Vagina (tissue), 2 donors: ENCODE measurements around the gene CTSZ. TPM values are rescaled to one million over a fixed set of nuclear protein-coding genes. Genes with fewer than 3 reads are reported as not detected.

ENCODE experiments used
- DNase-seq, 2 donors: peaks; one replicate each; pipeline ENCODE4 v3.0.0-alpha.2; 2017; ENCODE audit errors: extremely low spot score in 2 of 2
- H3K27ac ChIP-seq: fragments of 200-600 bp; sonication (generic); one replicate; pipeline ENCODE4 v1.5.1; 2019
- H3K27me3 ChIP-seq: fragments of 200-600 bp; sonication (generic); one replicate; pipeline ENCODE4 v1.5.1; 2019
- H3K36me3 ChIP-seq, 2 donors: fragments of 200-600 bp; sonication (generic); one replicate each; pipeline ENCODE4 v1.5.1; 2017 to 2019
- H3K4me1 ChIP-seq: fragments of 200-600 bp; sonication (generic); one replicate; pipeline ENCODE4 v1.5.1; 2019
- H3K4me3 ChIP-seq, 2 donors: fragments of 200-600 bp; sonication (generic); 1 replicate in 1 of 2; 2 replicates in 1 of 2; pipeline ENCODE4 v1.5.1; 2016 to 2019
- H3K9me3 ChIP-seq: fragments of 200-600 bp; sonication (generic); one replicate; pipeline ENCODE4 v1.5.1; 2019
- POLR2A ChIP-seq, 2 donors: fragments of 450-650 bp; IDR thresholded peaks; one replicate each; pipeline ENCODE4 v1.6.1; 2017; ENCODE audit warnings: antibody characterized with exemption in 2 of 2, mild to moderate bottlenecking in 2 of 2, moderate library complexity in 2 of 2
- POLR2AphosphoS5 ChIP-seq, 2 donors: sonication (generic); formaldehyde crosslinking; IDR thresholded peaks; one replicate each; pipeline ENCODE4 v1.9.0; 2017; ENCODE audit warnings: antibody characterized with exemption in 2 of 2, mild to moderate bottlenecking in 2 of 2, low read depth in 1 of 2; ENCODE audit not compliant: insufficient read depth in 1 of 2
- intact Hi-C: fragments of 100-400 bp; cut with DNase I; formaldehyde crosslinking; loops from one replicate; pipeline ENCODE4 v1.15.1; 2023
- total RNA-seq: library from RNA; depleted of rRNA; stranded (reverse); fragments of >200 nt; gene quantifications from one replicate; pipeline ENCODE4 v1.2.3, GENCODE V29; 2016
- TF ChIP-seq, protein P1 (sequence below), 3 experiments: fragments of 450-650 bp in 2 of 3; fragments of 200-600 bp in 1 of 3; sonication (generic) in 1 of 3; IDR thresholded peaks; one replicate each; pipeline ENCODE4 v1.5.1; 2017 to 2019; ENCODE audit warnings: antibody characterized with exemption in 3 of 3, mild to moderate bottlenecking in 2 of 3, moderate library complexity in 2 of 3

The CTSZ gene
- total RNA-seq, 1 donor from 2014 or later = 128 TPM

DNA sequence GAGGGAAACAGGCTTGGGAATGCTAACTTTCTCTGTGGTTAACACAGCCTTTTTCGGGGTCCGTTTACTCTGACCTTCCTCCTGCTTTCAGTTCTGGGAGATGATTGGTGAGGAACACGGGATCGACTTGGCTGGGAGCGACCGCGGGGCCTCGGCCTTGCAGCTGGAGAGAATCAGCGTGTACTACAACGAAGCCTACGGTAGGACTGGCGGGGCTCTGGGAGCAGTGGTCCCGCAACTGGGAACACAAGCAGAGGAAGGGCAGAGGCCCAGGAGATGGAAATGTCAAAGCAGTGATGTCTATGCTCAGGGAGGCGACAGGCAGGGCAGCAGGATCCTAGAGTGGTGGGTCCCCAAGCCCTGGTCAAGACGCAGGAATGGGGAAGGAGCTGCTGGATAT, 15.7 kb upstream of the CTSZ start:
- Histone ChIP-seq H3K4me3 (no peak overlapping the region), H3K27ac (no peak overlapping the region), H3K27me3 (no peaks in the 10 kb centered on the region), H3K9me3 (no peaks in the 10 kb centered on the region), H3K4me1 (peaks cover 12% of the 10 kb centered on the region), H3K36me3 (peaks cover 0 to 33% of the 10 kb centered on the region in 2 donors)
- DNase-seq = peak in 1 of 2 donors; percentile 18
- intact Hi-C loops = no loop called here
- TF ChIP-seq, protein P1, sequence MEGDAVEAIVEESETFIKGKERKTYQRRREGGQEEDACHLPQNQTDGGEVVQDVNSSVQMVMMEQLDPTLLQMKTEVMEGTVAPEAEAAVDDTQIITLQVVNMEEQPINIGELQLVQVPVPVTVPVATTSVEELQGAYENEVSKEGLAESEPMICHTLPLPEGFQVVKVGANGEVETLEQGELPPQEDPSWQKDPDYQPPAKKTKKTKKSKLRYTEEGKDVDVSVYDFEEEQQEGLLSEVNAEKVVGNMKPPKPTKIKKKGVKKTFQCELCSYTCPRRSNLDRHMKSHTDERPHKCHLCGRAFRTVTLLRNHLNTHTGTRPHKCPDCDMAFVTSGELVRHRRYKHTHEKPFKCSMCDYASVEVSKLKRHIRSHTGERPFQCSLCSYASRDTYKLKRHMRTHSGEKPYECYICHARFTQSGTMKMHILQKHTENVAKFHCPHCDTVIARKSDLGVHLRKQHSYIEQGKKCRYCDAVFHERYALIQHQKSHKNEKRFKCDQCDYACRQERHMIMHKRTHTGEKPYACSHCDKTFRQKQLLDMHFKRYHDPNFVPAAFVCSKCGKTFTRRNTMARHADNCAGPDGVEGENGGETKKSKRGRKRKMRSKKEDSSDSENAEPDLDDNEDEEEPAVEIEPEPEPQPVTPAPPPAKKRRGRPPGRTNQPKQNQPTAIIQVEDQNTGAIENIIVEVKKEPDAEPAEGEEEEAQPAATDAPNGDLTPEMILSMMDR (IDR thresholded peaks at IDR 0.05) = no peak
- TF ChIP-seq POLR2A (IDR thresholded peaks at IDR 0.05) = no peak
- no peak for TF ChIP-seq POLR2AphosphoS5 (IDR thresholded peaks at IDR 0.05; ENCODE audit: insufficient read depth in 1 of 2, low read depth in 1 of 2)

DNA sequence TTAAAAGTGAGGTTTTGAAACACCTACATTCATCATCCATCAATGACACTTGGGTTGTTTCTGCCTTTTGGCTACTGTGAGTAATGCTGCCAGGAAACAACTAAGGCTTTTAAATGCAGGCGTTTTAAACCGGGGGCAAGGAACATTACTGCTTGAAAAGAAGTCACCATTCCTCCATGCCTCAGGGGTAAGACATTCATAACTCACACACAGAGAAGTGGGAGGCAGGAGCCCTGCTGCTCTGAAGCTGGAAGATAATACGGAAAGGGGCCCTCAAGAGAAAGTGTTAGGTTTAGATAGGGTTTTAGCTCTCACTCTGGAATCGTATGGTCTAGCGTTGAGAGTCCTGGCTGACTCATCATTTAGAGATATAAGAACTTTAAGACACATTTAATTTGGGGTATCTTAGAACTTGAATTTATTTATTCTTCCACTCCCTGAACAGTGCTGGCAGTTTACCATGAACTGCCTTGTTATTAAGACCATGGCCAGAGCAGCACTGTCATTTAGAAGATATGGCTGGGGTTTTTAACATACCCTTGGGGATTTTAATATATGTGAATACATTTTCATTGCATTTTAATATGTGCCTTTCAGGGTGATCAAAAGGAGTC, 14.0 kb upstream of the CTSZ start:
- Histone ChIP-seq H3K4me3 (no peak overlapping the region), H3K27me3 (no peaks in the 10 kb centered on the region), H3K27ac (no peak overlapping the region), H3K4me1 (no peaks in the 10 kb centered on the region), H3K36me3 (peaks cover 0 to 30% of the 10 kb centered on the region in 2 donors), H3K9me3 (no peaks in the 10 kb centered on the region)
- intact Hi-C loops = no loop called here
- TF ChIP-seq, protein P1 (IDR thresholded peaks at IDR 0.05) = no peak
- TF ChIP-seq POLR2A (IDR thresholded peaks at IDR 0.05) (no peak), POLR2AphosphoS5 (IDR thresholded peaks at IDR 0.05; ENCODE audit: insufficient read depth in 1 of 2, low read depth in 1 of 2) (no peak)
- peak in 1 of 2 donors; percentile 29 for DNase-seq

DNA sequence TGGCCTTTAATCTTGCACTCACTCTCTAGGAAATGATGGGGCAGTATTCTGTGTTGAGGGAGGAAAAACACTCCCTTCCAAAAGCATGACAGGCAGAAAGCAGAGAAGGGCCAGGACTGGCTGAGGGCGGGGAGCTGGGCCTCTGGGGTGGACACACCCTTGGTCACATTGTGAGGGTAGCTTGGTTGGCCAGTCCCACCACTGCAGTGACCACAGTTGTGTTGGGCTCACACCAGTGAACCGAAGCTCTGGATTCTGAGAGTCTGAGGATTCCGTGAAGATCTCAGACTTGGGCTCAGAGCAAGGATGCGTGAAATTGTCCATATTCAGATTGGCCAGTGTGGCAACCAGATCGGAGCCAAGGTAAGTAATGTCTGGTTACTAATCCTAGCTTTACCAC, 12.2 kb upstream of the CTSZ start, which contains the start of gene TUBB1:
Gene TUBB1, plus strand, starts transcription at position 213 of the 400 bp plus-strand sequence. Its CDS starts 94 bp downstream, at position 307.
- Histone ChIP-seq H3K9me3 (no peaks in the 10 kb centered on the region), H3K4me1 (no peaks in the 10 kb centered on the region), H3K36me3 (peaks cover 0 to 16% of the 10 kb centered on the region in 2 donors), H3K27ac (no peak within 1 kb of the TSS), H3K4me3 (no peak within 1 kb of the TSS), H3K27me3 (no peaks in the 10 kb centered on the region)
- TF ChIP-seq, protein P1 (IDR thresholded peaks at IDR 0.05) = no peak
- TF ChIP-seq POLR2A (IDR thresholded peaks at IDR 0.05) = no peak
- TF ChIP-seq POLR2AphosphoS5 (IDR thresholded peaks at IDR 0.05; ENCODE audit: insufficient read depth in 1 of 2, low read depth in 1 of 2) = no peak
- peak in 1 of 2 donors; percentile 64 for DNase-seq
- intact Hi-C loops = no loop called here

DNA sequence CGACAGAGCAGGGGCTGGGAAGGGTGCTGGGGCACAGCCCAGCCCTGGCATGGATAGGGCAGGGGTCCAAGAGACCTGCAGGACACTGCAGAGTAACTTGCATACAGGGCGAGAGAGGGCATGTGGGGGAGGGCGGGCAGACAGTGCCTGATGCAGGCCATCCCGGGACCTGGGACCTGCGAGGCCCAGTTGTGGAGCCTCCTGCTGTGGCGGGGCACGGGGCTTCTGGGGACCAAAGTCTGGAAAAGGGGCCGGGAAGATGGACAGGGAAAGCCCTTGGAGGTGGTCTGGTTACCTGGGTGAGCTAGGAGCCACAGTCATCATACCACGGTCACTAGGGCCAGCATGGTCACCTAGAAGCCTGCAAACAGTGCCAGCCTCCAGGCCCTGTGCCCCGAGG, 11.8 kb upstream of the CTSZ start:
- Histone ChIP-seq H3K4me3 (no peak overlapping the region), H3K36me3 (peaks cover 0 to 12% of the 10 kb centered on the region in 2 donors), H3K27ac (no peak overlapping the region), H3K4me1 (no peaks in the 10 kb centered on the region), H3K9me3 (no peaks in the 10 kb centered on the region), H3K27me3 (no peaks in the 10 kb centered on the region)
- TF ChIP-seq, protein P1 (IDR thresholded peaks at IDR 0.05) = no peak
- intact Hi-C loops = no loop called here
- peak in 1 of 2 donors; percentile 74 for DNase-seq

DNA sequence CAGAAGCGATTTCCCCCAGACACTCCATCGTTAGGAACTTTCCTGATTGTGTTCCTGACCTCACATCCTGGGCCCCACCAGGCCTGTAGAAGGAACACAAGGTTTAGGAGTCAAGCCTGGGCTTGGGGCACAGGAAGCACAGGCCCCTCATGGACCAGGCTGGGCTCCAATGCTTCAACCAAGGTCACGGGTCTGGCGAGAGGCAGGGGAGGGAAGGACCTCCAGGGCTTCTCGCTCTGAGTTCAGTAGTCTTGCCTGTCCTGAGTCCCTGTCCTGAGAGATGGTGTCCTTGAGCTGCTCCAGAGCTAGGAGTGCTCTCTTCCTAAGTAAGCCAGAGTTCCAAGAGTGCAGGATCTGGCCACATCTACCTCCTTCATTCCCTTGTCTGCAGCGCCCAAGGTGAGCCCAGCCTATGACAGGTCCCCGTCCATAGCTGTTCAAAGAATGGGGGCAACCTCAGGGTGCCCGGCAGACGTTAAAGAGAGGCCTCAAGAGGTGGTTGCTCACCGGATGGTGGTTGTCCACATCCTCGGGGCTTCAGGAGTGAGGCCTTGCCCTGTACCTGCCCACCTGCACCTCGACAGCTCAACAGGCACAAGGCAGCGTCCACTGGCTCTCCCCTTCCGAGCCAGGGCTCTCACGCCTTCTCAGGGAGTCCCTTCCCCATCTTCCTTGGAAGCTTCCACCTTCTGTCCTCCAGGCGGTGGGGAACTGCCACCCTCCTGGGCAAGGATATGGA, 10.6 kb upstream of the CTSZ start:
- TF ChIP-seq POLR2AphosphoS5 (IDR thresholded peaks at IDR 0.05; ENCODE audit: insufficient read depth in 1 of 2, low read depth in 1 of 2) (no peak), POLR2A (IDR thresholded peaks at IDR 0.05) (no peak)
- TF ChIP-seq, protein P1 (IDR thresholded peaks at IDR 0.05) = no peak
- H3K36me3 ChIP-seq = peaks cover 0 to 2% of the 10 kb centered on the region in 2 donors
- no peaks in the 10 kb centered on the region for H3K9me3 ChIP-seq
- no peaks in the 10 kb centered on the region for H3K4me1 ChIP-seq
- no peak overlapping the region for H3K27ac ChIP-seq
- intact Hi-C loops = no loop called here
- DNase-seq = peak; percentile 69 to 93
- no peak overlapping the region for H3K4me3 ChIP-seq
- no peaks in the 10 kb centered on the region for H3K27me3 ChIP-seq
